Measurements from ENCODE around the gene DDX19B.

- TF ChIP-seq, protein P1, sequence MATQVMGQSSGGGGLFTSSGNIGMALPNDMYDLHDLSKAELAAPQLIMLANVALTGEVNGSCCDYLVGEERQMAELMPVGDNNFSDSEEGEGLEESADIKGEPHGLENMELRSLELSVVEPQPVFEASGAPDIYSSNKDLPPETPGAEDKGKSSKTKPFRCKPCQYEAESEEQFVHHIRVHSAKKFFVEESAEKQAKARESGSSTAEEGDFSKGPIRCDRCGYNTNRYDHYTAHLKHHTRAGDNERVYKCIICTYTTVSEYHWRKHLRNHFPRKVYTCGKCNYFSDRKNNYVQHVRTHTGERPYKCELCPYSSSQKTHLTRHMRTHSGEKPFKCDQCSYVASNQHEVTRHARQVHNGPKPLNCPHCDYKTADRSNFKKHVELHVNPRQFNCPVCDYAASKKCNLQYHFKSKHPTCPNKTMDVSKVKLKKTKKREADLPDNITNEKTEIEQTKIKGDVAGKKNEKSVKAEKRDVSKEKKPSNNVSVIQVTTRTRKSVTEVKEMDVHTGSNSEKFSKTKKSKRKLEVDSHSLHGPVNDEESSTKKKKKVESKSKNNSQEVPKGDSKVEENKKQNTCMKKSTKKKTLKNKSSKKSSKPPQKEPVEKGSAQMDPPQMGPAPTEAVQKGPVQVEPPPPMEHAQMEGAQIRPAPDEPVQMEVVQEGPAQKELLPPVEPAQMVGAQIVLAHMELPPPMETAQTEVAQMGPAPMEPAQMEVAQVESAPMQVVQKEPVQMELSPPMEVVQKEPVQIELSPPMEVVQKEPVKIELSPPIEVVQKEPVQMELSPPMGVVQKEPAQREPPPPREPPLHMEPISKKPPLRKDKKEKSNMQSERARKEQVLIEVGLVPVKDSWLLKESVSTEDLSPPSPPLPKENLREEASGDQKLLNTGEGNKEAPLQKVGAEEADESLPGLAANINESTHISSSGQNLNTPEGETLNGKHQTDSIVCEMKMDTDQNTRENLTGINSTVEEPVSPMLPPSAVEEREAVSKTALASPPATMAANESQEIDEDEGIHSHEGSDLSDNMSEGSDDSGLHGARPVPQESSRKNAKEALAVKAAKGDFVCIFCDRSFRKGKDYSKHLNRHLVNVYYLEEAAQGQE (IDR thresholded peaks at IDR 0.05; ENCODE audit: insufficient read depth in 1 of 2, low read depth in 2 of 2, low read length in 2 of 2): no peak
- TF ChIP-seq POLR2AphosphoS5 (IDR thresholded peaks at IDR 0.05; ENCODE audit: low read depth, low read length) (peak; percentile 91), TAF1 (IDR thresholded peaks at IDR 0.05; ENCODE audit: borderline replicate concordance, insufficient read depth, low read length) (peak; percentile 95), SIN3A (IDR thresholded peaks at IDR 0.05; ENCODE audit: borderline replicate concordance, insufficient read depth, low read length) (peak; percentile 75; the same call in 1 of the 2 replicates), FOXP2 (optimal IDR thresholded peaks at IDR 0.05; ENCODE audit: borderline replicate concordance, extremely low read depth, extremely low read length, insufficient read depth) (peak; percentile 61)
These were observed 9.5 kb upstream of the DDX19B start, which contains the start of gene AARS1 for GRCh38 chr16:70289229-70290094.
